ENCODE data around the gene PTPRK.
"Not testable (repeated sequence)": the region's sequence is repeated elsewhere in the genome, so short reads cannot be mapped to it uniquely, and the experiment has no call there.

PTPRK gene

DNA sequence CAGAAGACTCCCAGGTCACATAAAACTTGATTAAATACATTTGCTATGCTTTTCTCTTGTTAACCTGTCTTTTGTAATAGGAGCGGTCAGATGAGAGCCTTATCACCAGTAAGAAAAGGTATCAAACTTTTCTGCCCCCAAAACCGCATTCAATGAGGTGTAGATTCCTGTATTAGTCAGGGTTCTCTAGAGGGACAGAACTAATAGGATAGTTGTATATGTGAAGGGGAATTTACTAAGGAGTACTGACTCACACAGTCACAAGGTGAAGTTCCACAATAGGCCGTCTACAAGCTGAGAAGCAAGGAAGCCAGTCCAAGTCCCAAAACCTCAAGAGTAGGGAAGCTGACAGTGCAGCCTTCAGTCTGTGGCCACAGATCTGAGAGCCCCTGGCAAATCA lies 32.7 kb downstream of the PTPRK start:
- FAIRE-seq = no peak

GRCh38 chr6:128487055-128487454 lies 33.3 kb downstream of the PTPRK start:
- no peak for FAIRE-seq

GRCh38 chr6:128486580-128486979 lies 33.8 kb downstream of the PTPRK start:
- FAIRE-seq = not testable (repeated sequence)

- no peak for FAIRE-seq
Observed at GRCh38 chr6:128483472-128484135, 36.8 kb downstream of the PTPRK start.

GRCh38 chr6:128482642-128483041 lies 37.8 kb downstream of the PTPRK start:
- FAIRE-seq = no peak

- no peak for FAIRE-seq
Observed at GRCh38 chr6:128479991-128480390, 40.4 kb downstream of the PTPRK start.

DNA sequence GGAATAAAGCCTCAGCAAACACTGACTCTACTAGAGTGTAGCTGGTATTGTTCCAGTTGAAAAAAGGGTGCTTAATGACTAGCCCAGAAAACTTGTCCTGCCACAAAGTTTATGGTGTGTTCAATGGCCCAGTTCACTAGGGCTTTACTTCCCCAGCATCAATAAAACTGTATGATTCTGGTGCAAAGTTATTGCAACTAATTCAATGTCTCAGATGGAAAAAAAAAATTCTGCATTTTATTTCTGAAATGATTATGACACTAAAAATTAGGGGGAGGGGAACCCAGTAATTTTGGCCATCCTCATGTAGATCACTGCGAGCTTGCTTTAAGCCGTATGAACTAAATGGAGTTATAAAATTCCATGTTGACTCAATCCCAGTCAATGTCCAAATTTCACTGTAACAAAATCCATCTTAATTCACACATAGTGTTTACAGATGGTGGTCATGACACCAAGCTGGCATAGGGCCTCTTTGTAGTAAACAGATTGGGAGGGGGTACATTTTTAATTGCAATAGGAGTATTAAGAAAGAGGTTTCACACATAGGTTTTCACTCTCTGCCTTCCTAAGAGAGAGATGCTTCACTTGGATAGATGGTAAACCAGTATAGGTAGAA lies 41.2 kb downstream of the PTPRK start:
- FAIRE-seq = no peak

GRCh38 chr6:128478230-128479047 lies 42.0 kb downstream of the PTPRK start:
- no peak for FAIRE-seq

DNA sequence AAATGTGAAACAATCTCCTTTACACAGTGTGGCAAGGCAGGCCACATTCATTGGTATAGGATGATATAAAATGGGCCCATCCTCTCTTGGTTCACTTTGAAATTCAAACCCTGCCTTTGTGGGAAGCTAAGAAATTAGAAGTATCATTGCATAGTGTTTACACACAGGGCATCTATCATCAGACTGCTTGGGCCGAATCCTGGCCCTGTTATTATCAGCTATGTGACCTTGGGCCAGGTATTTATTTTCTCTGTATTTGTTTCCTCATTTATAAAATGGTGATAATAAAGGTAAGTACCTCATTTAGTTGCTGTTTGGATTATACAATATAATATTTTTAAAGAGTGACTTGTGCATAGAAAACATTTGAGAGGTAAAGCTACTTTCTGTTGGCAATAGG lies 45.5 kb downstream of the PTPRK start:
- FAIRE-seq = no peak

DNA sequence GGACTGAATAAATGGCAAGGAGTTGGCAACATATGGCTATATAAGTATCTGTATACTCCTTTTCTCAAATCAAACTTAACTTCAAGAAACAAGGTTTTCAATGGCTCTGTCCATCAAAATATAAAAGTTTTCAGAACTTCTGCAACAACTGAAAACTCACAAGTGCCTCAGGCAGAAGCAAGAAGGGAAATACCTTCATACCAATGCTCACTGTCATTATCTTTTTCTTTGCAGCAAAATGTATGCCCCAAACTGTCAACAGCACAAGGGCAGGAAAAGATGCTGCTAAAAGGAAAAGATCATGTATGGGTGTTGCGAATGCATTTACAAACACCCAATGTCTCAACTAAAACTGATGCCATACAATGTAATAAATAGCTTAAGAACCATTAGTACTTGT lies 45.9 kb downstream of the PTPRK start:
- no peak for FAIRE-seq

- FAIRE-seq = no peak
Observed at GRCh38 chr6:128471907-128472306, 48.5 kb downstream of the PTPRK start.

GRCh38 chr6:128465368-128466343 lies 54.7 kb downstream of the PTPRK start:
- FAIRE-seq = no peak

- FAIRE-seq = no peak
Observed at GRCh38 chr6:128464790-128465189, 55.6 kb downstream of the PTPRK start.

DNA sequence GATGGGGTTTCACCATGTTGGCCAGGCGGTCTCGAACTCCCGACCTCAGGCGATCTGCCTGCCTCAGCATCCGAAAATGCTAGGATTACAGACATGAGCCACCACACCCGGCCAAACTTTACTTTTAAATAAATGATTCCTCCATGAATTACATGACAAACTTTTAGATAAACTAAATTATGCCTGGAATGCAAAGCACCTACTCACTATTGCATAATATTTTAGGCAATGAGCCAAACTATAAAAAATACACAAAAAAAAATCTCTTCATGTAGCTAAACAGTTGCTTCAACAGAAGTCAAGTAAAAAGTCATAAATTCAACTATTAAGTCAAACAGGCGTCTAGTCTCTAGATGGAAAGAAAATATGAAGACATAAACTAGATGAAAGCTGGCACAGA lies 56.5 kb downstream of the PTPRK start:
- no peak for FAIRE-seq

- no peak for FAIRE-seq
Observed at GRCh38 chr6:128461501-128461900, 58.9 kb downstream of the PTPRK start.

GRCh38 chr6:128456510-128457230 lies 63.7 kb downstream of the PTPRK start:
- no peak for FAIRE-seq

DNA sequence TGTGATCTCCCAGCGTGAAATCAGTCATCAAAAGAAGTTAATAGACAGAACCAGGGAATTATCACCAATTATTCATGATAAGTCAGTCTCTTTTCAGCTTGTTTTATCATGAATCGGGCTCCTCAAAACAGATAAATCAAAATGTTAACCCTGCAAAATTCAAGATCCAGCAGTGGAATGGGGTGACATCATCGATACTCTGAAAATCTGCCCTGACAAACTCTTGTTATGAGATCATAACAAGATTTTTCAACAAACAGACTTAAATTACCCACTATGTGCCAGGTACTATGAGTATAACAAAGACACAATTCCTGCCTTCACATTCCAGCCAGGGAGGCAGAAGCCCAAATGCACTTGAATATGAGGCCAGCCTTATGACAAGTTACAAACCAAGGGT lies 64.4 kb downstream of the PTPRK start:
- no peak for FAIRE-seq

- FAIRE-seq = no peak
Observed at GRCh38 chr6:128452713-128453112, 67.7 kb downstream of the PTPRK start.

DNA sequence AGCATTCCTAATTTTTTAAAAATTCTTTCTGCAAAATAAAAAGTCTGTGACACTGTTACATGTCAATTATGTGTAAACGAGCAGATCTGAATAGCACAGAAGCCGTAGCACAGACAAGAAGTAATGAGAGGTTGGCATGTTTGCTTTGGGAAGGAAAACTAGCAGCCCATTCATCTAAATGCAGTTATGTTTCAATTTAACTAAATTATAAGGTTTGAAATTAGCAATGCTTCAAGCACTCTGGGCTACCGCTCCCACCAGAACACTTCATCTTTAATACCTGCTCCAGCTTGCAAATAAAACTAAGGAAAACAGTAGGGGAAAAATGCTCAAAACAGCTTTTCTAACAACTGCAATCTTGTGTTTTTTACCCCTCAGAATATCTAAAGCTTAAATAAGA lies 73.9 kb downstream of the PTPRK start:
- FAIRE-seq = no peak

GRCh38 chr6:128443553-128443952 lies 76.8 kb downstream of the PTPRK start:
- FAIRE-seq = no peak

DNA sequence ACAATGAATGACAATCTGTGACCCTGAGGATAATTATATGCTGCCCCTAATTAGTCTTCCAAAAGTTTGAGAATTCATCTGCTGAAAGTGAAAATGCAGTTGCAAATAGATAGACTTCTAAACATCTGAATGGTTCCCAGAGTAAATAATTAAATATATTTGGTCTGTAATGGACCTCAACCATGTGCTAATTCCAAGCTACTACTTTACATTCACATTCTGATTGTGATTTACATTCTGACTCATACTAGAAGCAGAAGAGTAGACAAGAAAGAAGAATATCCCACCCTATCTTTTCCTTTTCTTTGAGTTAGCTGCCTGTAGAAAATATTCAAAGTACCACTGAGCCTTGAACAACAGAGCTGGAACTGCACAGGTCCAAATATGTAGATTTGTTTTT lies 80.8 kb downstream of the PTPRK start:
- FAIRE-seq = no peak

- FAIRE-seq = no peak
Observed at GRCh38 chr6:128438393-128438792, 82.0 kb downstream of the PTPRK start.
